ENCODE data around the gene CCDC120.

GRCh38 chrX:49070988-49071387, 12.2 kb downstream of the CCDC120 start:
- TF ChIP-seq GATA2 (IDR thresholded peaks at IDR 0.05; ENCODE audit: low read depth, low read length) (no peak), GATA3 (IDR thresholded peaks at IDR 0.05; ENCODE audit: low read depth, low read length) (no peak)

All from SH-SY5Y (cell line).